B cell (primary cell): ENCODE results near the gene PTPRT. TPM values are rescaled to one million over a fixed set of nuclear protein-coding genes. Genes with fewer than 3 reads are reported as not detected.

Source experiments
- ATAC-seq: fragments of 200-7000 bp; cut with Tn5 transposase; one replicate; pipeline ENCODE4 v1.10.0; 2021; ENCODE audit warnings: low read depth, mild to moderate bottlenecking, moderate number of reproducible peaks, moderate library complexity
- CTCF ChIA-PET: fragments of 350-600 bp; sonication (Branson Sonifier 250); formaldehyde crosslinking; loops from one replicate; lab custom pipeline; 2021; ENCODE audit warnings: antibody characterized with exemption, inconsistent platforms; lab: Charles Lee
- POLR2A ChIA-PET: fragments of 350-600 bp; sonication (Branson Sonifier 250); formaldehyde crosslinking; loops from one replicate; lab custom pipeline; 2021; ENCODE audit warnings: antibody characterized with exemption; lab: Charles Lee
- DNase-seq: peaks from one replicate; pipeline ENCODE4 v3.0.0; 2013
- H2AFZ ChIP-seq: 2 replicates; pipeline ENCODE4 v1.6.1; 2012; ENCODE audit warnings: mild to moderate bottlenecking, low read depth, low read length; ENCODE audit not compliant: insufficient read depth, poor library complexity, severe bottlenecking
- H3K27ac ChIP-seq, 2 donors: 1 replicate in 1 of 2; 2 replicates in 1 of 2; pipeline ENCODE4 v1.5.1; 2012 to 2013; ENCODE audit warnings: low read length in 2 of 2, mild to moderate bottlenecking in 2 of 2, moderate library complexity in 1 of 2
- H3K27me3 ChIP-seq, 4 experiments: fragments of 200-600 bp in 1 of 4; sonication (generic) in 1 of 4; replicated peaks in 1 of 4; 1 replicate in 2 of 4; 2 replicates in 2 of 4; pipeline versions ENCODE4 v1.6.1 to v1.7.0; 2013 to 2016; ENCODE audit warnings: low read length in 3 of 4, mild to moderate bottlenecking in 2 of 4, mixed read lengths in 1 of 4, moderate library complexity in 1 of 4; ENCODE audit not compliant: insufficient read depth in 4 of 4, control insufficient read depth in 3 of 4; ENCODE audit errors: control extremely low read depth in 1 of 4
- H3K36me3 ChIP-seq, 2 experiments: replicated peaks in 1 of 2; 1 replicate in 1 of 2; 2 replicates in 1 of 2; pipeline versions ENCODE4 v1.6.1 to v1.7.1; 2013; ENCODE audit warnings: low read length in 1 of 2; ENCODE audit not compliant: insufficient read depth in 2 of 2, control insufficient read depth in 1 of 2; ENCODE audit errors: control extremely low read depth in 1 of 2, extremely low read depth in 1 of 2
- H3K4me1 ChIP-seq, 2 donors: fragments of 200-600 bp in 1 of 2; sonication (generic) in 1 of 2; 1 replicate in 1 of 2; 2 replicates in 1 of 2; pipeline versions ENCODE4 v1.5.1 to v1.6.1; 2013 to 2017; ENCODE audit warnings: low read length in 2 of 2; ENCODE audit not compliant: control insufficient read depth in 2 of 2, insufficient read depth in 2 of 2
- H3K4me2 ChIP-seq: replicated peaks from 2 replicates; pipeline ENCODE3; 2012; ENCODE audit warnings: mild to moderate bottlenecking, low read depth, low read length; ENCODE audit not compliant: poor library complexity, severe bottlenecking
- H3K4me3 ChIP-seq, 5 experiments: fragments of 200-600 bp in 1 of 5; sonication (generic) in 1 of 5; 1 replicate in 3 of 5; 2 replicates in 2 of 5; pipeline versions ENCODE4 v1.5.1 to v1.7.0; 2011 to 2016; ENCODE audit warnings: low read length in 4 of 5, mild to moderate bottlenecking in 4 of 5, low read depth in 2 of 5, control low read depth in 1 of 5, moderate library complexity in 1 of 5; ENCODE audit not compliant: insufficient read depth in 1 of 5; ENCODE audit errors: control extremely low read depth in 1 of 5, extremely low read depth in 1 of 5
- H3K79me2 ChIP-seq: fragments of 200-600 bp; sonication (generic); one replicate; pipeline ENCODE4 v1.6.0; 2016; ENCODE audit warnings: low read length; ENCODE audit not compliant: control insufficient read depth, insufficient read depth
- H3K9ac ChIP-seq: fragments of 200-600 bp; sonication (generic); 2 replicates; pipeline ENCODE4 v1.6.1; 2017; ENCODE audit warnings: mild to moderate bottlenecking, low read length, moderate library complexity
- H3K9me3 ChIP-seq, 3 donors: one replicate each; pipeline versions ENCODE4 v1.6.1 to v1.7.1; 2013; ENCODE audit warnings: low read length in 2 of 3; ENCODE audit not compliant: control insufficient read depth in 2 of 3, insufficient read depth in 1 of 3; ENCODE audit errors: control extremely low read depth in 1 of 3
- H4K20me1 ChIP-seq: 2 replicates; pipeline ENCODE4 v1.6.0; 2012; ENCODE audit warnings: mild to moderate bottlenecking, low read length; ENCODE audit not compliant: insufficient read depth, control insufficient read depth, poor library complexity, severe bottlenecking
- H3K27ac Mint-ChIP-seq: one replicate; pipeline ENCODE4 v1.8.0; 2021; ENCODE audit warnings: mixed read lengths
- H3K27me3 Mint-ChIP-seq: one replicate; pipeline ENCODE4 v1.8.0; 2021; ENCODE audit warnings: mixed read lengths
- H3K4me1 Mint-ChIP-seq: one replicate; pipeline ENCODE4 v1.8.0; 2021; ENCODE audit warnings: mixed read lengths
- H3K4me3 Mint-ChIP-seq: one replicate; pipeline ENCODE4 v1.8.0; 2021; ENCODE audit warnings: mixed read lengths
- H3K9me3 Mint-ChIP-seq: one replicate; pipeline ENCODE4 v1.8.0; 2022; ENCODE audit warnings: mixed read lengths; ENCODE audit not compliant: insufficient read depth
- EZH2 ChIP-seq: IDR thresholded peaks from 2 replicates; pipeline ENCODE4 v1.6.1; 2012; ENCODE audit warnings: borderline replicate concordance, low read depth, mild to moderate bottlenecking, moderate library complexity, low read length; ENCODE audit not compliant: insufficient read depth, poor library complexity, severe bottlenecking
- WGBS: methylation state at CpG from one replicate; pipeline ENCODE4 v1.1.5; 2013; ENCODE audit warnings: missing lambda C conversion rate; ENCODE audit not compliant: insufficient coverage; 5-methylcytosine and 5-hydroxymethylcytosine counted together
- intact Hi-C: fragments of 100-400 bp; cut with micrococcal nuclease; formaldehyde crosslinking; loops from one replicate; pipeline ENCODE4 v1.10.0; 2022
- polyA plus RNA-seq: library from polyadenylated mRNA; depleted of rRNA; stranded (reverse); fragments of >200 nt; gene quantifications from 2 replicates; pipeline ENCODE4 v1.2.3, GENCODE V29; 2012
- total RNA-seq, 2 donors: library from RNA; stranded (reverse); fragments of 120-200 nt in 1 of 2; gene quantifications; 1 replicate in 1 of 2; 2 replicates in 1 of 2; pipeline versions ENCODE4 v1.2.3 to v1.2.4, GENCODE V29; 2013 to 2022
- TF ChIP-seq, protein P1 (sequence below): fragments of 200-600 bp; IDR thresholded peaks from one replicate; pipeline ENCODE4 v1.8.0; 2022; ENCODE audit warnings: antibody characterized with exemption, mild to moderate bottlenecking

PTPRT gene
- total and polyA plus RNA-seq, 2 donors (not counting 1 experiment from before 2014, with no cell fraction given) = not detected

DNA sequence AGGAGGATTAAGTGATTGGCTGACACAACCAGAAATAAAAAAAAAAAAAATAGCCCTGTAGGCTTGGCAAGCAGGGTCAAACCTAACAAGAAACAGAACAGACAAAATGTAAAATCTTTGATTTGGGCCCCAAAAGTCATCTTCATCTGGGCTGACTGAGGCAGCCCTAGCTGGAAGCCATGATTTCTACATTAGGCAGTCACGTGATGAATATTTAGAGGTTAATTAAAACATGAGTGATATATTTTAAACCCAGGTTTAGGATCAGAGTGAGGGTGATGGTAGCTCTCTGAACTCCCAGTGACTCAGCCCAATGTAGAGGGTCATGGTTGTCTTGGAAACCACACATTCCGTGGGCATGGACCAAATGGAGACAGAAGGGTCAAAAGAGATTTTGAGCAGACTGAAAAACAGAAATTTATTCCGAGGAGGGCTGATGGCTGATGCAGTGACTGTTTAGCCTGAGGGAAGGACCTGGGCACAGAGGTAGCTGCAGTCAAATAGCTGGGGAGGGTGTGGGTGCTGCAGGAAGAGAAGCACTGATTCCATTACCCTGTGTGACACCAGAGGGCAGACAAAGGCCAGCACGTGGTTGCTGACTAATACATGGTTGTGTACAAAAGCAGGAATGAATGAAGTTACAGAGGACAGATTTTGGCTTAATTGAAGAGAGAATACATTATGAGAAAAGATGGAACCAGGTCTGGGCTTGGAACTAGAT, 998.4 kb downstream of the PTPRT start:
- Histone ChIP-seq H2AFZ (no peak overlapping the region), H3K36me3 (no peaks in the 10 kb centered on the region), H3K4me3 (no peak overlapping the region), H3K79me2 (no peaks in the 10 kb centered on the region), H3K4me1 (no peaks in the 10 kb centered on the region), H3K9me3 (no peaks in the 10 kb centered on the region), H4K20me1 (no peaks in the 10 kb centered on the region), H3K4me2 (no peak overlapping the region), H3K27ac (no peak overlapping the region), H3K9ac (no peak overlapping the region), H3K27me3 (no peaks in the 10 kb centered on the region)
- 91% methylated on average over 2 of the region's 4 CpGs for WGBS
- Mint-ChIP-seq H3K4me3 (no peak overlapping the region), H3K27me3 (no peaks in the 10 kb centered on the region), H3K9me3 (no peaks in the 10 kb centered on the region), H3K27ac (no peak overlapping the region), H3K4me1 (no peaks in the 10 kb centered on the region)
- no peak for DNase-seq
- intact Hi-C loops = no loop called here
- ChIA-PET POLR2A (no interaction called here), CTCF (no interaction called here)
- no peak for ATAC-seq
- TF ChIP-seq EZH2 = no peak
- TF ChIP-seq, protein P1, sequence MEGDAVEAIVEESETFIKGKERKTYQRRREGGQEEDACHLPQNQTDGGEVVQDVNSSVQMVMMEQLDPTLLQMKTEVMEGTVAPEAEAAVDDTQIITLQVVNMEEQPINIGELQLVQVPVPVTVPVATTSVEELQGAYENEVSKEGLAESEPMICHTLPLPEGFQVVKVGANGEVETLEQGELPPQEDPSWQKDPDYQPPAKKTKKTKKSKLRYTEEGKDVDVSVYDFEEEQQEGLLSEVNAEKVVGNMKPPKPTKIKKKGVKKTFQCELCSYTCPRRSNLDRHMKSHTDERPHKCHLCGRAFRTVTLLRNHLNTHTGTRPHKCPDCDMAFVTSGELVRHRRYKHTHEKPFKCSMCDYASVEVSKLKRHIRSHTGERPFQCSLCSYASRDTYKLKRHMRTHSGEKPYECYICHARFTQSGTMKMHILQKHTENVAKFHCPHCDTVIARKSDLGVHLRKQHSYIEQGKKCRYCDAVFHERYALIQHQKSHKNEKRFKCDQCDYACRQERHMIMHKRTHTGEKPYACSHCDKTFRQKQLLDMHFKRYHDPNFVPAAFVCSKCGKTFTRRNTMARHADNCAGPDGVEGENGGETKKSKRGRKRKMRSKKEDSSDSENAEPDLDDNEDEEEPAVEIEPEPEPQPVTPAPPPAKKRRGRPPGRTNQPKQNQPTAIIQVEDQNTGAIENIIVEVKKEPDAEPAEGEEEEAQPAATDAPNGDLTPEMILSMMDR = no peak

DNA sequence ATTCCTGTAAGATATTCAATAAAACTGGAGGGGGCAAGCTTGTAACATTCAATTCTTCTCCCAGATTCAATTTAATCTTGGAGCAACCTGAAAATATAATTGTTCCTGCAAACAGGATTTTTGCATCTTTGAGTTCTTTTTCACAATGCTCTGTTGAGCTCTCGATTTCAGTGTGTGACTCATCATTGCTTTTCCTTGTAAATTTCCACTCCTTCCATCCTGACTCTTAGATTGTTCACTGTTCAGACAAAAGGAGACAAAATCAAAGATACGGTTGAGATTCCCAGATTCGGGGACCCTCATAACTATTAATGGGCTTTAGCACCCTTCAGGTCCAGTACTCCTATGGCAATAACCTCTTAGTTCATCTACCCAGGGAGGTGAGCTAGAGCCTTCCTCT, 999.6 kb downstream of the PTPRT start:
- no peaks in the 10 kb centered on the region for H3K4me1 ChIP-seq

More for the DNA sequence above, 999.6 kb downstream of the PTPRT start:
- H3K4me1 Mint-ChIP-seq = no peaks in the 10 kb centered on the region
- 51% methylated on average over 2 of the region's 3 CpGs for WGBS
- intact Hi-C loops = no loop called here
- H2AFZ ChIP-seq = no peak overlapping the region
- H4K20me1 ChIP-seq = no peaks in the 10 kb centered on the region
- no peaks in the 10 kb centered on the region for H3K9me3 Mint-ChIP-seq
- no peak overlapping the region for H3K27ac Mint-ChIP-seq
- H3K36me3 ChIP-seq = no peaks in the 10 kb centered on the region
- H3K9me3 ChIP-seq = no peaks in the 10 kb centered on the region
- ATAC-seq = no peak
- H3K9ac ChIP-seq = no peak overlapping the region
- H3K27me3 Mint-ChIP-seq = no peaks in the 10 kb centered on the region
- TF ChIP-seq EZH2 = no peak
- TF ChIP-seq, protein P1 = no peak
- H3K79me2 ChIP-seq = no peaks in the 10 kb centered on the region
- H3K27me3 ChIP-seq = no peaks in the 10 kb centered on the region
- no peak for DNase-seq
- no peak overlapping the region for H3K4me2 ChIP-seq
- POLR2A ChIA-PET = no interaction called here
- no peak overlapping the region for H3K4me3 Mint-ChIP-seq
- CTCF ChIA-PET = no interaction called here
- no peak overlapping the region for H3K27ac ChIP-seq
- no peak overlapping the region for H3K4me3 ChIP-seq
